RWPE1 (cell line): ENCODE measurements around the gene RASGRP4.

Experiments
- CTCF ChIA-PET: fragments of 350-600 bp; sonication (Branson Sonifier 250); formaldehyde crosslinking; extraction: SDS; loops from one replicate; lab custom pipeline; 2021; lab: Yijun Ruan, JAX
- POLR2A ChIA-PET: fragments of 400-600 bp; formaldehyde crosslinking; extraction: SDS; loops from one replicate; lab custom pipeline; 2020; ENCODE audit warnings: antibody characterized with exemption; ENCODE audit not compliant: low non-redundant PET; lab: Yijun Ruan, JAX
- DNase-seq: peaks from one replicate; pipeline ENCODE4 v3.0.0; 2012; ENCODE audit warnings: low spot score
- H3K27ac ChIP-seq: fragments of 450-650 bp; 2 replicates; pipeline ENCODE4 v1.5.1; 2017
- TF ChIP-seq, protein P1 (sequence below): fragments of 450-650 bp; conservative IDR thresholded peaks from 2 replicates; pipeline ENCODE4 v1.5.1; 2017; ENCODE audit warnings: low read depth, mild to moderate bottlenecking

The RASGRP4 gene

DNA sequence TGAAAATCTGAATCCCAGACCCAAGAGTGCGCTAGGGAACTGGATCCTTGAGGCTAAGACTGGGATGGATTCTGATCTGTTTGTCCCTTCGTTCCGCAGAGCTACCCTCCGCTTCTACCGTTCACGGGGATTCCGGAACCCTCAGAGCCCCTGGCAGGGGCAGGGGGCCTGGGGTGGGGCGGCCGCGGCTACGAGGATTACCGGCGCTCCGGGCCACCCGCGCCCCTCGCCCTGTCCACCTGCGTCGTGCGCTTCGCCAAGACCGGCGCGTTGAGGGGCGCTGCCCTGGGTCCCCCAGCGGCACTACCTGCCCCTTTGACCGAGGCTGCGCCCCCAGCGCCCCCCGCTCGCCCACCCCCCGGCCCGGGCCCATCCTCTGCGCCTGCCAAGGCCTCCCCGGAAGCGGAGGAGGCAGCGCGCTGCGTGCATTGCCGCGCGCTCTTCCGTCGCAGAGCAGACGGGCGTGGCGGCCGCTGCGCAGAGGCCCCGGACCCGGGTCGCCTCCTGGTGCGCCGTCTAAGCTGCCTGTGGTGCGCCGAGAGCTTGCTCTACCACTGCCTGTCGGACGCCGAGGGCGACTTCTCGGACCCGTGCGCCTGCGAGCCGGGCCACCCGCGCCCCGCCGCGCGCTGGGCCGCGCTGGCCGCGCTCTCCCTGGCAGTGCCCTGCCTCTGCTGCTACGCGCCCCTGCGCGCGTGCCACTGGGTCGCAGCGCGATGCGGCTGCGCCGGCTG lies 30.5 kb downstream of the RASGRP4 start:
- no peak for DNase-seq
- H3K27ac ChIP-seq = no peak overlapping the region
- TF ChIP-seq, protein P1, sequence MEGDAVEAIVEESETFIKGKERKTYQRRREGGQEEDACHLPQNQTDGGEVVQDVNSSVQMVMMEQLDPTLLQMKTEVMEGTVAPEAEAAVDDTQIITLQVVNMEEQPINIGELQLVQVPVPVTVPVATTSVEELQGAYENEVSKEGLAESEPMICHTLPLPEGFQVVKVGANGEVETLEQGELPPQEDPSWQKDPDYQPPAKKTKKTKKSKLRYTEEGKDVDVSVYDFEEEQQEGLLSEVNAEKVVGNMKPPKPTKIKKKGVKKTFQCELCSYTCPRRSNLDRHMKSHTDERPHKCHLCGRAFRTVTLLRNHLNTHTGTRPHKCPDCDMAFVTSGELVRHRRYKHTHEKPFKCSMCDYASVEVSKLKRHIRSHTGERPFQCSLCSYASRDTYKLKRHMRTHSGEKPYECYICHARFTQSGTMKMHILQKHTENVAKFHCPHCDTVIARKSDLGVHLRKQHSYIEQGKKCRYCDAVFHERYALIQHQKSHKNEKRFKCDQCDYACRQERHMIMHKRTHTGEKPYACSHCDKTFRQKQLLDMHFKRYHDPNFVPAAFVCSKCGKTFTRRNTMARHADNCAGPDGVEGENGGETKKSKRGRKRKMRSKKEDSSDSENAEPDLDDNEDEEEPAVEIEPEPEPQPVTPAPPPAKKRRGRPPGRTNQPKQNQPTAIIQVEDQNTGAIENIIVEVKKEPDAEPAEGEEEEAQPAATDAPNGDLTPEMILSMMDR = no peak
- ChIA-PET CTCF (no interaction called here), POLR2A (no interaction called here)

DNA sequence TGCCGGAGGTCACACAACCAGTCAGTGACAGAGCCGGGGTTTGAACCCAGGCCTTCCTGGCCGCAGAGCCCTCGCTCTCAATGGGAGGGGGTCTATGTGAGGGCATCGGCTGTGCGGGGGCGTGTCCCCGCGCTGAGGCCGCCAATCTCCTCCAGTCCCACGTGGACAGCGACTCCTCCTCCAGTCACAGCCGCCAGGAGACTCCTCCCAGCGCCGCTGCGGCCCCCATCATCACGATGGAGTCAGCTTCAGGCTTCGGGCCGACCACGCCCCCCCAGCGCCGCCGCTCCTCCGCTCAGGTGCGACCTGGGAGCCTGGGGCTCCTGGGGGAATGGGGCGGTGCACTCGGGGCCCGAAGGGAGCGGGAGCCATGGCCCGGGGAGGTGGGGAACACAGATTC lies 31.5 kb downstream of the RASGRP4 start:
- no peak for DNase-seq

DNA sequence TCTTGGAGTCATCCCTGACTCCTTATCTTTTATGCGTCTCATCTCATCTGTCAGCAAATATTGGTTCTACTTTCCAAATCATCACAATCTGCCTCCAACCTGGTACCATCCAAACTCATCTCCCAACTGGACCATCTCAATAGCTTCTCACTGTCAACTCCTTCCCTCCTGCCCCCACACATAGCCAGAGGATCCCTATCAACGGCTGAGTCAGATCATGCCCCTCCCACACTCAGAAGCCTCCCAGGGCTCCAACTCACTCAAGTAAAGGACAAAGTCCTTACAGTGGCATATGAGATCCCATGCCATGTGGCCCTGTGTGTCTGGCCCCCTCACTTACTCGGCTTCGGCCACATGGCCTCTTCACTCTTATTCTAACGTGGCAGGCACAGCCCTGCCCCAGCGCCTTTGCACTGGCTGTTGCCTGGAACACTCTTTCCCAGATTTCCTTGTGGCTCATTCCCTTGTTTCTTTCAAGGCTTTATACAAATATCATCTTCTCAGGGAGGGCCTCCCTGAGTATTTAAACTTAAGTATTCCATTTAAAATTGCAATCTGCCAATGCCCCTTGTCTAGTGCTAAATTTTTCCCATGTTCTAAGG lies 33.2 kb downstream of the RASGRP4 start:
- CTCF ChIA-PET = interaction anchor here (0.6 kb wide), 1 partner anchor 10 kb away, joined by 3 read pairs; no protein-coding TSS in a partner anchor
- POLR2A ChIA-PET = no interaction called here

More for the DNA sequence above, 31.5 kb downstream of the RASGRP4 start:
- ChIA-PET POLR2A (no interaction called here), CTCF (interaction anchor here (1.2 kb wide), 1 partner anchor 9 kb away, joined by 5 read pairs; the partner anchor contains the start of gene FAM98C)
- no peak overlapping the region for H3K27ac ChIP-seq
- TF ChIP-seq, protein P1 = no peak

DNA sequence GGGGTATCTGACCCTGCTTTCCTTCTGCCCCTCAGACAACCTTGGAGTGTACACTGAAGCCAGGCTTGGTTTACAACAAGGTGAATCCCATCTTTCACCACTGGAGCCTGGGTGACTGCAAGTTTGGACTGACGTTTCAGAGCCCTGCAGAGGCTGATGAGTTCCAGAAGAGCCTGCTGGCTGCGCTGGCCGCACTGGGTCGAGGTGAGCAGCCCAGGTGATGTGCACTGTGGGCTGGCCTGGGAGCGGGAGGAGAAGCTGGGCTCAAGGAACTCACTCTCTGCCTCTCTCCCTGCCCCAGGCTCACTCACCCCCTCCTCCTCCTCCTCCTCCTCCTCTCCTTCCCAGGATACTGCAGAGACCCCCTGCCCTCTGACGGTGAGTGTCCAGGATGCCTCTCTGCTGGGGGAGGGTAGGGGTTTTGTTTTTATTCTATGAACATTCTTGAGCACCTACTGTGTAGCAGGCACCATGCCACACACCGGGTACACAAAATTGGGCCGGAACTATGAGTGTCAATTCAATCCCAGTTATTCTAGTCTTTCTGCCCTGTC lies 34.0 kb downstream of the RASGRP4 start:
- TF ChIP-seq, protein P1 = no peak
- peak overlapping the region; percentile 47 for H3K27ac ChIP-seq
- DNase-seq = no peak
- CTCF ChIA-PET = no interaction called here
- POLR2A ChIA-PET = no interaction called here

More for the DNA sequence above, 33.2 kb downstream of the RASGRP4 start:
- H3K27ac ChIP-seq = peak overlapping the region; percentile 37
- TF ChIP-seq, protein P1 = no peak
- DNase-seq = no peak

DNA sequence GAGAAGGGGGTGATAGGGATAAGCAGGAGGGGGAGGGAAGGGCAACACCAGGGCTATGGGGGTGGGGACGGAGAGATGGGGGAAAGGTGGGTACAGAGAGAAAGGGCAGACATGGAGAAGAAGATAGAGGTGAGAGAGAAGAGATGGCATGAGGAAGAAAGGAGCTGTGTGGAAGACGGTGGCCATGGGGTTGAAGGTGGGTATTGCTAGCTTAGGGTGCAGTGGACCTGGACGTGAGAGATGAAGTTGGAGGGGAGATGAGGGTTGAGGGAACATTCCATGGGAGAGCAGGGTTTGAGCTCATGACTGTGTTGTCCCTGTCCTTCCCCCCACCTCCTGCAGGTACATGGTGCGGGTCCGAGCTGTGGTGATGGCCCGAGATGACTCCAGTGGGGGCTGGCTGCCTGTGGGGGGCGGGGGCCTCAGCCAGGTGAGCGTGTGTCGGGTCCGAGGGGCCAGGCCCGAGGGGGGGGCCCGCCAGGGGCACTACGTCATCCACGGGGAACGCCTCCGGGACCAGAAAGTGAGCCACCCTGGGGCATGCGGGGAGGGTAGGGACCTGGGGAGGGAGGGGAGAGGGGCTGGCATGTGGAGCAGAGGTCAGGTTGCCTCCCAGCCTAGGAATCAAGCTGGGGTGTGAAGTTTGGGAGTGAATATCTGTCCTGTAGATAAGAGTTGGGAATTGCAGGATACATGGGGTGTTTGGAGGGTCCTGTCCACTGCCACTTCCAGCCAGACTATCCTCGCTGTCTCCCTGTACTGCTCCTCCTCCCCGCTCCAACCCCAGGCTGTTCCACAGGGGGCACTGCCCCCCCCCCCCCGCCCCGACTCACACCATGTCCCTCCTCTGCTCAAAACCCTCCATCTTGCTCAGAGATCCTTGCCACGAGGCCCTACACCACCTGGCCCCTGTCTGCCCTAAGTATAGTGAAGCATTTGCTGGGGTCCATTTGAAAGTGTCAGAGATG lies 35.8 kb downstream of the RASGRP4 start:
- TF ChIP-seq, protein P1 = no peak
- peak overlapping the region; percentile 94 for H3K27ac ChIP-seq
- ChIA-PET POLR2A (no interaction called here), CTCF (no interaction called here)
- no peak for DNase-seq
